Measurements from ENCODE around the gene RXRB. TPM values are rescaled to one million over a fixed set of nuclear protein-coding genes. Genes with fewer than 3 reads are reported as not detected.

The RXRB gene
- total and polyA plus RNA-seq, 2 of the 13 experiments (the other 11 are each of a cell fraction or from before 2014, with no cell fraction given): 26.7 to 55.7 TPM

- TF ChIP-seq, protein P1, sequence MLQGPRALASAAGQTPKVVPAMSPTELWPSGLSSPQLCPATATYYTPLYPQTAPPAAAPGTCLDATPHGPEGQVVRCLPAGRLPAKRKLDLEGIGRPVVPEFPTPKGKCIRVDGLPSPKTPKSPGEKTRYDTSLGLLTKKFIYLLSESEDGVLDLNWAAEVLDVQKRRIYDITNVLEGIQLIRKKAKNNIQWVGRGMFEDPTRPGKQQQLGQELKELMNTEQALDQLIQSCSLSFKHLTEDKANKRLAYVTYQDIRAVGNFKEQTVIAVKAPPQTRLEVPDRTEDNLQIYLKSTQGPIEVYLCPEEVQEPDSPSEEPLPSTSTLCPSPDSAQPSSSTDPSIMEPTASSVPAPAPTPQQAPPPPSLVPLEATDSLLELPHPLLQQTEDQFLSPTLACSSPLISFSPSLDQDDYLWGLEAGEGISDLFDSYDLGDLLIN (CRISPR knock-in tag; IDR thresholded peaks at IDR 0.05; ENCODE audit: borderline replicate concordance): no peak; the same call in 1 of the 2 replicates
- TF ChIP-seq HDAC1 (CRISPR knock-in tag; IDR thresholded peaks at IDR 0.05): peak; percentile 70
- TF ChIP-seq ELF3 (CRISPR knock-in tag; IDR thresholded peaks at IDR 0.05): no peak; the same call in 1 of the 2 replicates
- no peak for TF ChIP-seq ZHX2 (IDR thresholded peaks at IDR 0.05; ENCODE audit: low read depth)
- TF ChIP-seq ZHX2 (CRISPR knock-in tag; IDR thresholded peaks at IDR 0.05; ENCODE audit: borderline replicate concordance): peak; percentile 54; the same call in 1 of the 2 replicates
- TF ChIP-seq ZNF557 (CRISPR knock-in tag; IDR thresholded peaks at IDR 0.05): no peak
- peak; percentile 93 for TF ChIP-seq REPIN1 (CRISPR knock-in tag; IDR thresholded peaks at IDR 0.05; ENCODE audit: borderline replicate concordance, low read depth)
- TF ChIP-seq HNRNPH1 (optimal IDR thresholded peaks at IDR 0.05; ENCODE audit: low read depth, low read length): no peak
- peak; percentile 38; the same call in 1 of the 2 replicates for TF ChIP-seq ETV5 (CRISPR knock-in tag; IDR thresholded peaks at IDR 0.05; ENCODE audit: borderline replicate concordance)
- peak; percentile 78 for TF ChIP-seq KAT7 (CRISPR knock-in tag; IDR thresholded peaks at IDR 0.05; ENCODE audit: borderline replicate concordance)
- no peak; the same call in 1 of the 2 replicates for TF ChIP-seq HMGXB3 (CRISPR knock-in tag; IDR thresholded peaks at IDR 0.05; ENCODE audit: borderline replicate concordance)
- no peak; the same call in none of the 2 replicates for TF ChIP-seq ZNF550 (CRISPR knock-in tag; IDR thresholded peaks at IDR 0.05; ENCODE audit: borderline replicate concordance)
- 0 out of 2 replicates have a peak, but pooled peaks have one; percentile 20 for TF ChIP-seq MAFG (CRISPR knock-in tag; IDR thresholded peaks at IDR 0.05)
- no peak for TF ChIP-seq U2AF2 (IDR thresholded peaks at IDR 0.05; ENCODE audit: low read depth, low read length)
- TF ChIP-seq FOXO1 (CRISPR knock-in tag; IDR thresholded peaks at IDR 0.05): peak; percentile 13; the same call in 1 of the 2 replicates
- TF ChIP-seq TEAD2 (CRISPR knock-in tag; IDR thresholded peaks at IDR 0.05): no peak
- TF ChIP-seq ZNF10 (CRISPR knock-in tag; IDR thresholded peaks at IDR 0.05; ENCODE audit: borderline replicate concordance, low read depth): no peak
- no peak; the same call in 1 of the 2 replicates for TF ChIP-seq ZNF354B (CRISPR knock-in tag; IDR thresholded peaks at IDR 0.05)
Measured at GRCh38 chr6:33248932-33249731, 48.7 kb upstream of the RXRB start (continued).
